ENCODE results near the gene NRCAM.

GRCh38 chr7:108454674-108455550, 1.3 kb downstream of the NRCAM start:
- TF ChIP-seq POLR2A (IDR thresholded peaks at IDR 0.05; ENCODE audit: low read depth, low read length) (no peak), EZH2 (IDR thresholded peaks at IDR 0.05; ENCODE audit: borderline replicate concordance, control insufficient read depth, low read depth, low read length) (no peak), SRF (IDR thresholded peaks at IDR 0.05; ENCODE audit: low read depth in 2 of 2, low read length in 2 of 2) (no peak), CREB1 (IDR thresholded peaks at IDR 0.05; ENCODE audit: low read depth) (no peak)
